ENCODE results near the gene SLC9A1.

SLC9A1 gene

DNA sequence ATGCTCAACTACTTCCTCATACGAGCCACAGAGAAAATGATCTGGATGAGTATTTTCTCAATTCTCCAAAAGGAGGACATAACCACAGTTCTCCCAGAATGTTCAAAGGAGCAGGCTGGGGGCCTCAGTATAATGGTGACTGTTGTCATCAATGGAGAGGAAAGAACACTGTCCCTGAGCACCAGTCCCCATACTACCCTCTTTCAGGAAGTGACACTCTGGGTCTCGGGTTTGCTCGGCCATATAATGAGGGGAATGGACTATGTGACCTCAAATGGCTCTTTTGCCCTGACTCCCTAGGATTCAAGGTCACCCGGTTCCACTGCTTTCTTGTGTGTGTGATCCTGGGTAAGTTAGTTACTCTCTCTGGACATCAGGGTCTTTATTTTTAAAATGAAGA lies 22.8 kb downstream of the SLC9A1 start:
- Histone ChIP-seq H2AFZ (ENCODE audit: low read depth, low read length) (no peak overlapping the region), H3K36me3 (ENCODE audit: control insufficient read depth in 1 of 2, insufficient read depth in 2 of 2, low read depth in 1 of 2, low read length in 2 of 2) (peaks cover 0 to 18% of the 10 kb centered on the region in 2 experiments), H3K14ac (ENCODE audit: low read length in 2 of 2) (no peak overlapping the region), H2BK120ac (ENCODE audit: low read depth, low read length) (no peak overlapping the region), H3K9ac (ENCODE audit: low read length) (no peak overlapping the region), H2BK12ac (ENCODE audit: low read length in 2 of 2) (no peak overlapping the region), H3K4me3 (ENCODE audit: insufficient read depth in 1 of 2, low read depth in 1 of 2, low read length in 2 of 2) (no peak overlapping the region), H3K23ac (ENCODE audit: low read length in 2 of 2) (no peak overlapping the region), H3K4me1 (ENCODE audit: control insufficient read depth, insufficient read depth, low read depth, low read length) (peaks cover 13% of the 10 kb centered on the region), H4K91ac (ENCODE audit: low read length) (no peak overlapping the region), H2BK5ac (ENCODE audit: low read depth, low read length, poor library complexity, severe bottlenecking) (no peak overlapping the region), H2BK15ac (ENCODE audit: low read depth, poor library complexity, severe bottlenecking) (no peak overlapping the region), H3K4ac (ENCODE audit: low read depth in 1 of 2, low read length in 2 of 2) (no peak overlapping the region), H3K27ac (ENCODE audit: low read length, poor library complexity, severe bottlenecking) (no peak overlapping the region), H3K79me1 (replicated peaks; ENCODE audit: low read length, poor library complexity, severe bottlenecking) (peaks cover 35% of the 10 kb centered on the region), H3K18ac (ENCODE audit: low read depth in 1 of 2, low read length in 2 of 2) (no peak overlapping the region), H3K9me3 (ENCODE audit: control insufficient read depth, low read length) (no peaks in the 10 kb centered on the region), H2AK5ac (ENCODE audit: low read length, severe bottlenecking) (no peak overlapping the region), H3K27me3 (ENCODE audit: control insufficient read depth in 1 of 2, insufficient read depth in 1 of 2, low read length in 2 of 2) (no peaks in the 10 kb centered on the region), H3K4me2 (ENCODE audit: low read length, poor library complexity, severe bottlenecking) (no peak overlapping the region), H4K8ac (ENCODE audit: low read length) (no peak overlapping the region)
- DNase-seq: no peak
- 84% methylated on average over 3 of the region's 4 CpGs for WGBS

DNA sequence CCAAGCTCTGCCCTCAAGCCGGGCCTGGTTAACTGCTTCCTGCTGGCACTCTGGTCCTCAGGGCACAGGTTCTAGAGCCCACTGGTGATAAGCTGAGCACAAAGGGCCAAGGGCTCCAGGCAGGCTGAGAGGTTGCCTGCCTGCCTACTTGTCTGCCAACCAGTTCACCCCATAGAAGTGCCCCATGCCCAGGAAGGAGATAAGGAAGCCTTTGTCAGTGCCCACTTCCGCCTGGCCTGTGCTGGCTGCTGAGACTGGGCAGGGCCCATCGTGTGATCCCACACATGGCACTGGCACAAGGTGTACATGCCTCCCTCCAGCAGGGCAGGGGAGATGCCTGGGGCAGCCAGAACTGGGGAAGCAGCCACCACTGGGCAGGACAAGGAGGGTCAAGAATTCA lies 24.1 kb downstream of the SLC9A1 start:
- Histone ChIP-seq H3K18ac (ENCODE audit: low read depth in 1 of 2, low read length in 2 of 2) (peak overlapping the region in 1 of 2 experiments; percentile 37), H4K91ac (ENCODE audit: low read length) (peak overlapping the region; percentile 44), H3K23ac (ENCODE audit: low read length in 2 of 2) (no peak overlapping the region), H3K27me3 (ENCODE audit: control insufficient read depth in 1 of 2, insufficient read depth in 1 of 2, low read length in 2 of 2) (no peaks in the 10 kb centered on the region), H2BK120ac (ENCODE audit: low read depth, low read length) (no peak overlapping the region), H3K27ac (ENCODE audit: low read length, poor library complexity, severe bottlenecking) (no peak overlapping the region), H2BK15ac (ENCODE audit: low read depth, poor library complexity, severe bottlenecking) (no peak overlapping the region), H2AK5ac (ENCODE audit: low read length, severe bottlenecking) (no peak overlapping the region), H3K4me1 (ENCODE audit: control insufficient read depth, insufficient read depth, low read depth, low read length) (peaks cover 6% of the 10 kb centered on the region), H3K4ac (ENCODE audit: low read depth in 1 of 2, low read length in 2 of 2) (no peak overlapping the region), H2AFZ (ENCODE audit: low read depth, low read length) (no peak overlapping the region), H3K14ac (ENCODE audit: low read length in 2 of 2) (no peak overlapping the region), H3K9ac (ENCODE audit: low read length) (no peak overlapping the region), H3K36me3 (ENCODE audit: control insufficient read depth in 1 of 2, insufficient read depth in 2 of 2, low read depth in 1 of 2, low read length in 2 of 2) (peaks cover 6 to 26% of the 10 kb centered on the region in 2 experiments), H3K9me3 (ENCODE audit: control insufficient read depth, low read length) (no peaks in the 10 kb centered on the region), H3K4me2 (ENCODE audit: low read length, poor library complexity, severe bottlenecking) (no peak overlapping the region), H4K8ac (ENCODE audit: low read length) (no peak overlapping the region), H3K79me1 (replicated peaks; ENCODE audit: low read length, poor library complexity, severe bottlenecking) (peaks cover 30% of the 10 kb centered on the region), H2BK5ac (ENCODE audit: low read depth, low read length, poor library complexity, severe bottlenecking) (no peak overlapping the region), H3K4me3 (ENCODE audit: insufficient read depth in 1 of 2, low read depth in 1 of 2, low read length in 2 of 2) (peak overlapping the region in 1 of 2 experiments; percentile 2), H2BK12ac (ENCODE audit: low read length in 2 of 2) (peak overlapping the region in 1 of 2 experiments; percentile 7)
- DNase-seq: no peak
- WGBS: 99% methylated on average over 3 of the region's 3 CpGs

DNA sequence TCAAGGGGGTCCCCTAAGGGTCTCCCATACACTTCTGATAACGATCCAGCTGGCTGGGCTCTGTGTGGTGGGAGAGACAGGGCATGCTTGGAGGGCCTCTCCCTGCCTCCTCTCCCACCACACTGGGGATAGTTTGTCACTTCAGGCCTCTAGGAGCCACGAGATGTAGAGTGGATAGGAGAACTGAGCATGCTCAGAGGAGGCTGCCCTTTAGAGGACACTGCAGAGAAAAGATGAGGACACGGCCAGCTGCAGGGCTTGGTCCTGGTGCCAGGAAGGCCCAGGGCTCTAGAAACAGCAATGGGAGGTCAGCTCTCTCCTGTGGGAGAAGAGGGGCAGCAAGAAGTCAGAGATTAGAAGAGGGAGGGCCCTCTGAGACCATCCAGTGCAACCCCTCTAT lies 25.7 kb downstream of the SLC9A1 start:
- no peak overlapping the region for H3K27ac ChIP-seq (ENCODE audit: low read length, poor library complexity, severe bottlenecking)
- no peak overlapping the region for H3K9ac ChIP-seq (ENCODE audit: low read length)
- no peak overlapping the region for H4K8ac ChIP-seq (ENCODE audit: low read length)
- DNase-seq: no peak
- H3K4ac ChIP-seq (ENCODE audit: low read depth in 1 of 2, low read length in 2 of 2): no peak overlapping the region
- no peak overlapping the region for H3K4me2 ChIP-seq (ENCODE audit: low read length, poor library complexity, severe bottlenecking)
- no peak overlapping the region for H3K14ac ChIP-seq (ENCODE audit: low read length in 2 of 2)
- no peak overlapping the region for H2BK12ac ChIP-seq (ENCODE audit: low read length in 2 of 2)
- H2BK120ac ChIP-seq (ENCODE audit: low read depth, low read length): no peak overlapping the region
- peaks cover 7 to 22% of the 10 kb centered on the region in 2 experiments for H3K36me3 ChIP-seq (ENCODE audit: control insufficient read depth in 1 of 2, insufficient read depth in 2 of 2, low read depth in 1 of 2, low read length in 2 of 2)
- no peak overlapping the region for H3K23ac ChIP-seq (ENCODE audit: low read length in 2 of 2)
- no peaks in the 10 kb centered on the region for H3K9me3 ChIP-seq (ENCODE audit: control insufficient read depth, low read length)
- no peak overlapping the region for H4K91ac ChIP-seq (ENCODE audit: low read length)
- no peaks in the 10 kb centered on the region for H3K27me3 ChIP-seq (ENCODE audit: control insufficient read depth in 1 of 2, insufficient read depth in 1 of 2, low read length in 2 of 2)
- H3K18ac ChIP-seq (ENCODE audit: low read depth in 1 of 2, low read length in 2 of 2): no peak overlapping the region
- 70% methylated on average over 3 of the region's 3 CpGs for WGBS
- no peak overlapping the region for H2AFZ ChIP-seq (ENCODE audit: low read depth, low read length)
- no peak overlapping the region for H2BK5ac ChIP-seq (ENCODE audit: low read depth, low read length, poor library complexity, severe bottlenecking)
- no peak overlapping the region for H2AK5ac ChIP-seq (ENCODE audit: low read length, severe bottlenecking)
- H2BK15ac ChIP-seq (ENCODE audit: low read depth, poor library complexity, severe bottlenecking): no peak overlapping the region
- H3K79me1 ChIP-seq (replicated peaks; ENCODE audit: low read length, poor library complexity, severe bottlenecking): peaks cover 35% of the 10 kb centered on the region
- H3K4me1 ChIP-seq (ENCODE audit: control insufficient read depth, insufficient read depth, low read depth, low read length): peaks cover 6% of the 10 kb centered on the region
- H3K4me3 ChIP-seq (ENCODE audit: insufficient read depth in 1 of 2, low read depth in 1 of 2, low read length in 2 of 2): no peak overlapping the region

DNA sequence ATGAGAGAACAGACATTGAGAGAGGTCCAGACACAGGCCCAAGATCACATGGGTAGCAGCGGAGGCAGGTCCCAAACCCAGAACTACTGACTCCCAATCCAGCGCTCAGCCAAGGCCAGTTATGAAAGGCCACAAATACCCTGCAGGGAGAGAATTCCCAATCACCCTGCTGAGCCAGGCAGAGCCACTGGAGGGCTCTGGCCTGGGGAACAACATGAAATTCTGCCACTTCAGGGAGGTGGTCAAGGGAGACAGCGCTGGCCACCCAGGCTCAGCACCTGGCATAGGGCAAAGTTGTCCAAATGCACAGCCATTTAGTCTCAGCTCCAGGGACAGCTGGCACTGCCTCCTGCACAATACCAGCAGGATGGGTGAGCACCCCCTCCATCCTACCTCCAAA lies 27.5 kb downstream of the SLC9A1 start:
- Histone ChIP-seq H3K79me1 (replicated peaks; ENCODE audit: low read length, poor library complexity, severe bottlenecking) (peaks cover 30% of the 10 kb centered on the region), H3K27me3 (ENCODE audit: control insufficient read depth in 1 of 2, insufficient read depth in 1 of 2, low read length in 2 of 2) (no peaks in the 10 kb centered on the region), H3K23ac (ENCODE audit: low read length in 2 of 2) (no peak overlapping the region), H2AFZ (ENCODE audit: low read depth, low read length) (no peak overlapping the region), H3K27ac (ENCODE audit: low read length, poor library complexity, severe bottlenecking) (no peak overlapping the region), H3K9me3 (ENCODE audit: control insufficient read depth, low read length) (no peaks in the 10 kb centered on the region), H3K14ac (ENCODE audit: low read length in 2 of 2) (no peak overlapping the region), H3K4ac (ENCODE audit: low read depth in 1 of 2, low read length in 2 of 2) (no peak overlapping the region), H2BK15ac (ENCODE audit: low read depth, poor library complexity, severe bottlenecking) (no peak overlapping the region), H3K4me3 (ENCODE audit: insufficient read depth in 1 of 2, low read depth in 1 of 2, low read length in 2 of 2) (no peak overlapping the region), H3K18ac (ENCODE audit: low read depth in 1 of 2, low read length in 2 of 2) (no peak overlapping the region), H3K4me1 (ENCODE audit: control insufficient read depth, insufficient read depth, low read depth, low read length) (peaks cover 9% of the 10 kb centered on the region), H2BK12ac (ENCODE audit: low read length in 2 of 2) (no peak overlapping the region), H3K9ac (ENCODE audit: low read length) (no peak overlapping the region), H2BK5ac (ENCODE audit: low read depth, low read length, poor library complexity, severe bottlenecking) (no peak overlapping the region), H3K36me3 (ENCODE audit: control insufficient read depth in 1 of 2, insufficient read depth in 2 of 2, low read depth in 1 of 2, low read length in 2 of 2) (peaks cover 7 to 18% of the 10 kb centered on the region in 2 experiments), H4K91ac (ENCODE audit: low read length) (no peak overlapping the region), H2AK5ac (ENCODE audit: low read length, severe bottlenecking) (no peak overlapping the region), H2BK120ac (ENCODE audit: low read depth, low read length) (no peak overlapping the region), H4K8ac (ENCODE audit: low read length) (no peak overlapping the region), H3K4me2 (ENCODE audit: low read length, poor library complexity, severe bottlenecking) (no peak overlapping the region)
- WGBS: 96% methylated on average over 3 of the region's 3 CpGs
- DNase-seq: no peak

All from mesenchymal stem cell (in vitro differentiated cells and primary cell).